ENCODE data around the gene ZNF543.

ZNF543 gene

GRCh38 chr19:57362419-57362818, 42.1 kb downstream of the ZNF543 start:
- Histone ChIP-seq H3K9me2 (replicated peaks; ENCODE audit: insufficient read depth, low read length) (no peaks in the 10 kb centered on the region), H3K27me3 (replicated peaks; ENCODE audit: insufficient read depth, low read length) (no peaks in the 10 kb centered on the region), H3K9ac (ENCODE audit: low read length) (no peak overlapping the region), H3K79me2 (ENCODE audit: low read length) (peaks cover 7% of the 10 kb centered on the region; the same call in 1 of the 2 replicates), H2AFZ (ENCODE audit: low read length) (peak overlapping the region; percentile 84), H3K27ac (ENCODE audit: low read length) (no peak overlapping the region), H3K4me2 (ENCODE audit: low read depth, low read length) (peak overlapping the region; percentile 61; the same call in 1 of the 2 replicates), H3K36me3 (replicated peaks; ENCODE audit: insufficient read depth, low read length) (peaks cover 5% of the 10 kb centered on the region), H3K9me3 (replicated peaks; ENCODE audit: insufficient read depth, low read length) (no peaks in the 10 kb centered on the region), H3F3A (ENCODE audit: insufficient read depth, low read length) (peaks cover 5% of the 10 kb centered on the region; the same call in 1 of the 2 replicates), H3K4me1 (ENCODE audit: low read length) (no peaks in the 10 kb centered on the region), H4K20me1 (ENCODE audit: insufficient read depth, low read length) (no peaks in the 10 kb centered on the region), H3K4me3 (ENCODE audit: low read length) (peak overlapping the region; percentile 60)
- DNase-seq = no peak
- TF ChIP-seq CTCF (IDR thresholded peaks at IDR 0.05; ENCODE audit: low read length) (no peak), EZH2phosphoT487 (IDR thresholded peaks at IDR 0.05; ENCODE audit: low read length) (no peak), EZH2 (optimal IDR thresholded peaks at IDR 0.05; ENCODE audit: low read depth, low read length) (no peak)

- peak within 1 kb of the TSS; percentile 72 for H3K4me3 ChIP-seq (ENCODE audit: low read length)
- H3K9me3 ChIP-seq (replicated peaks; ENCODE audit: insufficient read depth, low read length) = no peaks in the 10 kb centered on the region
- H2AFZ ChIP-seq (ENCODE audit: low read length) = peak within 1 kb of the TSS; percentile 84
- H3K4me2 ChIP-seq (ENCODE audit: low read depth, low read length) = peak within 1 kb of the TSS; percentile 69
- no peaks in the 10 kb centered on the region for H3K9me2 ChIP-seq (replicated peaks; ENCODE audit: insufficient read depth, low read length)
- no peaks in the 10 kb centered on the region for H4K20me1 ChIP-seq (ENCODE audit: insufficient read depth, low read length)
- H3K36me3 ChIP-seq (replicated peaks; ENCODE audit: insufficient read depth, low read length) = no peaks in the 10 kb centered on the region
- peak within 1 kb of the TSS; percentile 69 for H3K9ac ChIP-seq (ENCODE audit: low read length)
- peak; percentile 99 for DNase-seq
- peaks cover 7% of the 10 kb centered on the region; the same call in 1 of the 2 replicates for H3K79me2 ChIP-seq (ENCODE audit: low read length)
- no peak for TF ChIP-seq EZH2 (optimal IDR thresholded peaks at IDR 0.05; ENCODE audit: low read depth, low read length)
- TF ChIP-seq CTCF (IDR thresholded peaks at IDR 0.05; ENCODE audit: low read length) = no peak
- no peak for TF ChIP-seq EZH2phosphoT487 (IDR thresholded peaks at IDR 0.05; ENCODE audit: low read length)
- H3K27me3 ChIP-seq (replicated peaks; ENCODE audit: insufficient read depth, low read length) = no peaks in the 10 kb centered on the region
- peak within 1 kb of the TSS; percentile 57; the same call in 1 of the 2 replicates for H3K27ac ChIP-seq (ENCODE audit: low read length)
- H3F3A ChIP-seq (ENCODE audit: insufficient read depth, low read length) = peaks cover 5% of the 10 kb centered on the region; the same call in 1 of the 2 replicates
- no peaks in the 10 kb centered on the region for H3K4me1 ChIP-seq (ENCODE audit: low read length)
Observed at GRCh38 chr19:57362997-57363687, 42.9 kb downstream of the ZNF543 start, which contains the start of the genes TRAPPC2B and ZNF547. Gene TRAPPC2B (plus strand): TSS chr19:57363551. CDS start chr19:57364834, 1,283 bp downstream. Gene ZNF547 (plus strand): TSS chr19:57363551. CDS start chr19:57368556, 5,005 bp downstream.

- no peak for DNase-seq
- no peaks in the 10 kb centered on the region for H3K4me1 ChIP-seq (ENCODE audit: low read length)
- no peaks in the 10 kb centered on the region for H3K36me3 ChIP-seq (replicated peaks; ENCODE audit: insufficient read depth, low read length)
- H3K9me3 ChIP-seq (replicated peaks; ENCODE audit: insufficient read depth, low read length) = no peaks in the 10 kb centered on the region
- H4K20me1 ChIP-seq (ENCODE audit: insufficient read depth, low read length) = no peaks in the 10 kb centered on the region
- H3K27me3 ChIP-seq (replicated peaks; ENCODE audit: insufficient read depth, low read length) = no peaks in the 10 kb centered on the region
- H3K4me2 ChIP-seq (ENCODE audit: low read depth, low read length) = peak overlapping the region; percentile 69
- peak overlapping the region; percentile 72 for H3K4me3 ChIP-seq (ENCODE audit: low read length)
- peak overlapping the region; percentile 71 for H2AFZ ChIP-seq (ENCODE audit: low read length)
- no peaks in the 10 kb centered on the region for H3K9me2 ChIP-seq (replicated peaks; ENCODE audit: insufficient read depth, low read length)
- H3K9ac ChIP-seq (ENCODE audit: low read length) = peak overlapping the region; percentile 69
- peak overlapping the region; percentile 57; the same call in 1 of the 2 replicates for H3K27ac ChIP-seq (ENCODE audit: low read length)
- peaks cover 5% of the 10 kb centered on the region; the same call in 1 of the 2 replicates for H3F3A ChIP-seq (ENCODE audit: insufficient read depth, low read length)
- TF ChIP-seq EZH2phosphoT487 (IDR thresholded peaks at IDR 0.05; ENCODE audit: low read length) = no peak
- TF ChIP-seq EZH2 (optimal IDR thresholded peaks at IDR 0.05; ENCODE audit: low read depth, low read length) = no peak
- no peak for TF ChIP-seq CTCF (IDR thresholded peaks at IDR 0.05; ENCODE audit: low read length)
- peaks cover 7% of the 10 kb centered on the region; the same call in 1 of the 2 replicates for H3K79me2 ChIP-seq (ENCODE audit: low read length)
Observed at GRCh38 chr19:57363688-57364181, 43.5 kb downstream of the ZNF543 start.

Measured in MM.1S (cell line).